Measurements from ENCODE around the gene MSH4. TPM values are rescaled to one million over a fixed set of nuclear protein-coding genes. Genes with fewer than 3 reads are reported as not detected.

Gene MSH4
- total RNA-seq, 1 experiment from 2014 or later, result 0.33 TPM

GRCh38 chr1:75785320-75785982, 11.2 kb upstream of the MSH4 start:
- H3K4me1 Mint-ChIP-seq, result peaks cover 30% of the 10 kb centered on the region
- peak overlapping the region; percentile 96 for H3K27ac Mint-ChIP-seq
- TF ChIP-seq AR (CRISPR knock-in tag; IDR thresholded peaks at IDR 0.05), result no peak
- no peak for TF ChIP-seq USF1 (CRISPR knock-in tag; IDR thresholded peaks at IDR 0.05)
- TF ChIP-seq MAX (CRISPR knock-in tag; IDR thresholded peaks at IDR 0.05), result no peak
- no peak for TF ChIP-seq PRDM15 (CRISPR knock-in tag; IDR thresholded peaks at IDR 0.05)
- TF ChIP-seq SOX15 (CRISPR knock-in tag; IDR thresholded peaks at IDR 0.05), result no peak
- TF ChIP-seq ATF2 (CRISPR knock-in tag; IDR thresholded peaks at IDR 0.05; ENCODE audit: borderline replicate concordance, low read depth), result no peak
- no peak for TF ChIP-seq ZSCAN18 (CRISPR knock-in tag; IDR thresholded peaks at IDR 0.05)
- no peak for TF ChIP-seq HMGA2 (CRISPR knock-in tag; IDR thresholded peaks at IDR 0.05)
- no peak for TF ChIP-seq JAZF1 (CRISPR knock-in tag; IDR thresholded peaks at IDR 0.05)
- TF ChIP-seq TEAD1 (CRISPR knock-in tag; IDR thresholded peaks at IDR 0.05), result no peak
- peak overlapping the region; percentile 99 for H3K4me3 Mint-ChIP-seq
- ChIA-PET POLR2A (interaction anchor here (0.5 to 1.6 kb wide), 5 partner anchors 10 to 62 kb away, joined by 3 to 12 read pairs (median 5); partner anchors contain the start of gene MSH4), CTCF (interaction anchor here (1.5 kb wide), 1 partner anchor 171 kb away, joined by 6 read pairs; no protein-coding TSS in a partner anchor)
- ATAC-seq (peak; percentile 30), DNase-seq (ENCODE audit: low spot score) (no peak)
- peaks cover 12% of the 10 kb centered on the region for H3K27me3 Mint-ChIP-seq (ENCODE audit: low read depth)
- H3K9me3 Mint-ChIP-seq, result no peaks in the 10 kb centered on the region
- peaks cover 44% of the 10 kb centered on the region for H3K36me3 Mint-ChIP-seq

GRCh38 chr1:75785983-75786853, 10.5 kb upstream of the MSH4 start, which contains the start of gene RABGGTB:
Gene RABGGTB, plus strand, starts transcription at chr1:75786256. Its CDS starts 16 bp downstream, at chr1:75786272.
- DNase-seq (ENCODE audit: low spot score), result peak; percentile 93
- Mint-ChIP-seq H3K9me3 (no peaks in the 10 kb centered on the region), H3K27me3 (ENCODE audit: low read depth) (peaks cover 5% of the 10 kb centered on the region), H3K4me3 (peak within 1 kb of the TSS; percentile 99), H3K27ac (peak within 1 kb of the TSS; percentile 99), H3K36me3 (peaks cover 52% of the 10 kb centered on the region), H3K4me1 (peaks cover 35% of the 10 kb centered on the region)
- CTCF ChIA-PET, result interaction anchor here (0.7 to 1.5 kb wide), 2 partner anchors 172 kb away, joined by 3 to 6 read pairs; no protein-coding TSS in a partner anchor
- ATAC-seq, result peak; percentile 95
- POLR2A ChIA-PET, result interaction anchor here (0.5 to 1.6 kb wide), 5 partner anchors 9 to 63 kb away, joined by 3 to 12 read pairs (median 5); partner anchors contain the start of gene MSH4
- peak; percentile 66 for TF ChIP-seq ZNF425 (CRISPR knock-in tag; conservative IDR thresholded peaks at IDR 0.05)
- TF ChIP-seq SMAD3 (CRISPR knock-in tag; IDR thresholded peaks at IDR 0.05; ENCODE audit: borderline replicate concordance), result peak; percentile 51; the same call in 1 of the 2 replicates
- TF ChIP-seq ETV6 (CRISPR knock-in tag; IDR thresholded peaks at IDR 0.05), result peak; percentile 66; the same call in 1 of the 2 replicates
- no peak for TF ChIP-seq HMGXB4 (CRISPR knock-in tag; IDR thresholded peaks at IDR 0.05)
- no peak for TF ChIP-seq MLX (CRISPR knock-in tag; IDR thresholded peaks at IDR 0.05)
- 0 out of 2 replicates have a peak, but pooled peaks have one; percentile 22 for TF ChIP-seq PRRX2 (CRISPR knock-in tag; IDR thresholded peaks at IDR 0.05)

Data from WTC11 (cell line).